ENCODE measurements around the gene MYCN.

DNA sequence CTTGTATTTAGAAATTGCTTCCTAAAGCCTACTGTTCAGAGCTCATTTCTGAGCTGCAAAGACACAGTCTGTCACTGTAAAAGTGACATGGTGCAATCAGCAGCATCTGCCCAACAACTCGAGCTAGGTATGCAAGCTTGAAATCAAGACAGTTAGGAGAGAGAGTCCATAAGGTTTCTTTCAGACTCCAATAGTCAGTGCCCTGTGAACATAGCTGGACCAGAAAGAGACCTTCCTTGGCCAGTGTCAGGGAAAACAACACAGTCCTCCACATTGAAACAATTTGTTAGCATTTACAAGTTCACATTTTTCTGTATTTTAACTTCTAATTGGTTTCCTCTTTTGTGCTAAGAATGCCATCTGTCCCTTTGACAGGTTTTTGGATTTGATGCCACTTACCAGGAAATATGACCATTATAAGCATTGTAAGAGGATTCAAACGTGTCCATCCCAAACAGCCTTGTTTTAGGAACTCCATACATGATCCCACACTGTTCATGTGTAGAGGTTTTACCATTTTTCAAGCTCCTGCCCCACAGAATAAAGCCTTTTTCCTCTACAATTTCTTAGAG, 8.9 kb upstream of the MYCN start:
- TF ChIP-seq, protein P1, sequence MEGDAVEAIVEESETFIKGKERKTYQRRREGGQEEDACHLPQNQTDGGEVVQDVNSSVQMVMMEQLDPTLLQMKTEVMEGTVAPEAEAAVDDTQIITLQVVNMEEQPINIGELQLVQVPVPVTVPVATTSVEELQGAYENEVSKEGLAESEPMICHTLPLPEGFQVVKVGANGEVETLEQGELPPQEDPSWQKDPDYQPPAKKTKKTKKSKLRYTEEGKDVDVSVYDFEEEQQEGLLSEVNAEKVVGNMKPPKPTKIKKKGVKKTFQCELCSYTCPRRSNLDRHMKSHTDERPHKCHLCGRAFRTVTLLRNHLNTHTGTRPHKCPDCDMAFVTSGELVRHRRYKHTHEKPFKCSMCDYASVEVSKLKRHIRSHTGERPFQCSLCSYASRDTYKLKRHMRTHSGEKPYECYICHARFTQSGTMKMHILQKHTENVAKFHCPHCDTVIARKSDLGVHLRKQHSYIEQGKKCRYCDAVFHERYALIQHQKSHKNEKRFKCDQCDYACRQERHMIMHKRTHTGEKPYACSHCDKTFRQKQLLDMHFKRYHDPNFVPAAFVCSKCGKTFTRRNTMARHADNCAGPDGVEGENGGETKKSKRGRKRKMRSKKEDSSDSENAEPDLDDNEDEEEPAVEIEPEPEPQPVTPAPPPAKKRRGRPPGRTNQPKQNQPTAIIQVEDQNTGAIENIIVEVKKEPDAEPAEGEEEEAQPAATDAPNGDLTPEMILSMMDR (IDR thresholded peaks at IDR 0.05; ENCODE audit: low read length), result no peak
- TF ChIP-seq EZH2 (IDR thresholded peaks at IDR 0.05; ENCODE audit: borderline replicate concordance, low read length), result no peak

Data from OCI-LY1 (cell line).